SK-N-MC (cell line): ENCODE measurements around the gene SPATA2.

ENCODE experiments used
- EZH2 ChIP-seq: fragments of 200-600 bp; sonication (generic); IDR thresholded peaks from one replicate; pipeline ENCODE4 v1.6.1; 2017; ENCODE audit warnings: antibody characterized with exemption
- POLR2AphosphoS5 ChIP-seq: IDR thresholded peaks from 2 replicates; pipeline ENCODE4 v1.6.1; 2012; ENCODE audit warnings: mild to moderate bottlenecking, low read depth, low read length, borderline replicate concordance

DNA sequence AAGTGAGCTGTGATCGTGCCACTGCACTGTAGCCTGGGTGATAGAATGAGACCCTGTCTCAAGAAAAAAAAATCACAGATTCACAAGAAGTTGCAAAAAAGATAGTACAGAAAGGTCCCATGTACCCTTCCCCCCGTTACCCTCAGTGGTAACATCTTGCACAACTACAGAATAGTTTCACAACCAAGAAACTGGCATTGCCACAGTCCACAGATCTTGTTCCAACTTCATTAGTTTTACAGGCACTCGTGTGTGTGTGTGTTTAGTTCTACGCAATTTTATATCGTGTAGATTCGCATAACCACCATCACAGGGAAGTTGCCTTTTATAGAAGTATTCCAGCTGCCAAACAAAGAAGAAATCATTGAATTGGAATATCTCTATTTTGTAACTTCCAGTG is 19.1 kb downstream of the SPATA2 start:
- TF ChIP-seq EZH2 (no peak), POLR2AphosphoS5 (no peak)
